HG03108 (cell line): ENCODE results near the gene FHIT.

Experiments
- ATAC-seq: cut with Tn5 transposase; IDR thresholded peaks from one replicate; pipeline ENCODE4 v1.9.1; 2021; ENCODE audit warnings: moderate library complexity; ENCODE audit not compliant: unreplicated experiment

The FHIT gene

GRCh38 chr3:60528651-60529050 is 722.6 kb downstream of the FHIT start:
- ATAC-seq = peak; percentile 86

DNA sequence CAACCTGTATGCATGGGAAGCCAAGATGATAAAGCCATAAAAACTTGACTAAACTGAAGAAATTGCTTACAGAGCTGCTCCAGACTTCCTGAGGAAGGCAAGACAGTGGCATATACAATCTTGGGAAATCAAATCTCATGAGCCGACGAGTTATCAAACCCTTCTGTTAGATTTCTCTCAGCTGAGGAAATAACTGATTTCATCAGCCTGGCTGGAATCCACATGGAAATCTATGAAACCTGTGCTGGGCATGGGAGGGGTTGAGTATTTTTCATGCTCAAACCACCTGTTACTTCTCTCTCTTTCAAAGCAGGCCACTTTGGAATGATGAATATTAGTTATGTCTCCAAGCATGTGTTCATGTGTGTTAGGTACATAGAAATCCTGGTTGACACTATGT is 727.7 kb downstream of the FHIT start:
- no peak for ATAC-seq

DNA sequence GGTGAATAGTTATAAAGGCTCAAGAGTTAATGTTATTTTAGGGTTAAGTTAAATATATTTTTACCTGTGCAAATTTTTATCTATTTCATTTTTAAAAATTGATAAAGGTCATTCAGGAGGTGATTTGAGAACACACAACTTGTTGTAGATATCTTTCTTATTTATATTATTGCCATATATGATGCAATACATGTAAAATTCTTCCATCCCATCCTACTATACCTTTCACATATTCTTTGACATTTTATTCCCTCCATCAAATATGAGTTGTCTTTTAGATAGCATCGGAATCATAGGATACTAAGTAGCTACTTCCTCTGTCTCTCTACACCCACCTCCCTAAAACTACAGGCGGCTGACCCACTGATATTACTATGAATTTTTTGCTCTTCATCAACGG is 734.1 kb downstream of the FHIT start:
- ATAC-seq = no peak

GRCh38 chr3:60514866-60515265 is 736.4 kb downstream of the FHIT start:
- ATAC-seq = no peak

GRCh38 chr3:60514085-60514649 is 737.1 kb downstream of the FHIT start:
- ATAC-seq = no peak

- no peak for ATAC-seq
These were observed 738.0 kb downstream of the FHIT start for GRCh38 chr3:60513241-60513640.

DNA sequence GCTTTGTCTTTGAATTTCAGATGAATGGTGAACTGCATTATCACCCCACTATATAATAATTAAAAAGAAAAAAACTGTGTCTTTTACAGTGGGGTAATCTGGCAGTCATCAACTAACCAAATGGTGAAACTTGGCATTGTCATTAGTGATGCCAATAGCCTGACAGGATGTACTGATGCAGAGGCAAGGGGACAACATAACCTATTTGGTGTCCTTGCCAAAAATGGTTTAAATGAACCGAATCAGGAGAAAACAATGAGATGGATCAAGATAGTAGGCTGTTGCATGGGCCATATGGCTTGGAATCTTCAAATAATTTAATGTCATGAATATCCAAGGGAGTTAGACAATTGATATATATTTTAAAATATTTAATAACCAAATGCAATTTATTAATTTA is 738.7 kb downstream of the FHIT start:
- ATAC-seq = no peak

- no peak for ATAC-seq
These were observed 741.8 kb downstream of the FHIT start for GRCh38 chr3:60509471-60509870.

GRCh38 chr3:60504827-60505457 is 746.3 kb downstream of the FHIT start:
- ATAC-seq = no peak

DNA sequence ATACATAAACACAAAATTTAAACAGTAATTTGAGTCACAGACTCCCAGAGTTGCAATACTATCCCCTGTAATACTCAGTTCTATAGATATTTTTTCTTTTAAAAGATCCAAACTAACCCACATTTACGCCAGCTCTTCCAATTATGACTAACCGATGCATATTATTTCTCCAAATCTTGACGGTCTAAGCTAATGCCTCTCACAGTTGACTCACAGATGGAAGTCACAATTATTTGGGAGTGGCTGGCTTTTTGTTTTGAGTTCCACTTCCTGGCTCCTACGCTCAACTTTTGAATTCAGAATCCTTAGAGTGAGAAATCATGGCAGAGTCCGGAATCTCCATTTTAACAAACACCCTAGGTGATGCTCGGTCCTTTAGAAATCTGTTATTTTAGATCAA is 749.9 kb downstream of the FHIT start:
- ATAC-seq = no peak

DNA sequence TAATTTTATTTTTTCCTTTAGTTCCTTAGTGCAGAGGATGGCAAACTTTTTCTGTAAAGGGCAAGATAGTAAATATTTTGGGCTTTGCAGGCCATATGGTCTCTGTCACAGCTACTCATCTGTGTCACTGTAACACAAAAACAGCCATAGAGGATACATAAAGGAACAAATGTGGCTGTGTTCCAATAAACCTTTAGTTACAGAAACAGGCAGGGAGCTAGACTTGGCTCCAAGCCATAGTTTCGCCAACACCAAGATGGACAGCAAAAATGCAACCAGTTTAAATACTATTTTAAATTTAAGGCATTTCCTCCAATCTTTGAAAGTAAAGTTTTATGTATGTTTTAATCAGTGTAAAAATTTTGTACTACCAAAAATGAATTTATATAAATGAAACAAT is 753.4 kb downstream of the FHIT start:
- ATAC-seq = no peak

DNA sequence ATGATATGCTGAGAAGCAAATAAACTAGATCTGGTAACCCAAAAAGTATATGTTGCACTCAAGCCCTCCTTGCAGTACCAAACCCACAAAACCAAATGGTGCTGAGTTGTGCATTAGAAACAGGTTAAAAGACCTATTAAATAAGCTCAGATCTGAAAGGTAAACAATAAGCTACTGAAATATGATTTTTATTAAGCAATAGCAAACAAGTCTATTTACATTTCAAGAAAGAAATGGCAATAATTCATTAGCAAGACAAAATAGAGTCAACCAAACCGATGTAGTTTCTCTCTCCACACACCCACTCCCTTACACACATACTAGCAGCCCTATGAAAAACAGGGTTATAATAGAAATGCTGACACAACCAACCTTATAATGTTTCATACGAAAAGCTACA is 760.3 kb downstream of the FHIT start:
- ATAC-seq = no peak

DNA sequence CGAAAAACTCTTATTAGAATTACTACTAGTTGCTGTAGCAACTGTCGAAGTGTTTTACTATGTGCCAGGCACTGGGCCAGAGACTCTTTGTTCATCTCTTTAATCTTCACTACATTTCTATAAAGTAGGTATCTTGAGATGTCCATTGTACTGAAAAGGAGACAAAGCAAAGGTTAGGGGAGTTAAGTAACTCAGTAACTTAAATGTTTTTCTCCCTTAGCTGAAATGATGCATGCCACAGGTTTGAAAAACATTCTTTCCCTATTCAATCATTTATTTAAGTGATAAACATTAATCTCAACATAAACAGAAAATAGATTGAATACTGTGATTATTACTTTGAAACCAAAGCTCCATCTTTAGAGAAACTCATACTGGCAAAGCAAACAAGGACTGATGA is 776.2 kb downstream of the FHIT start:
- no peak for ATAC-seq

DNA sequence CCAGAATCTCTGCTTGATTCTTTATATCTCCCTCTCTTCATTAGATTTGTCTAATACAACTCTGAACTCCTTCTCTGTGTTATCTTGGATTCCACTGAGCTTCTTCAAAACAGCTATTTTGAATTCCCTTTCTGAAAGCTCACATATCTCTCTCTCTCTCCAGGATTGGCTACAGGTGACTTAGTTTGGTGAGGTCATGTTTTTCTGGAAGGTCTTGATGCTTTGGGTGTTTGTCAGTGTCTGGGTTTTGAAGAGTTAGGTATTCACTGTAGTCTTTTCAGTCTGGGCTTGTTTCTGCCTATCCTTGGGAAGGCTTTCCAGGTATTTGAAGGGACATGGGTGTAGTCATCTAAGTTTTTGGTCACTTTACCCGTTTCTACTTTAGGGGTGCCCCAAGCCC is 781.8 kb downstream of the FHIT start:
- ATAC-seq = no peak

- no peak for ATAC-seq
These were observed 787.6 kb downstream of the FHIT start for GRCh38 chr3:60463685-60464084.

DNA sequence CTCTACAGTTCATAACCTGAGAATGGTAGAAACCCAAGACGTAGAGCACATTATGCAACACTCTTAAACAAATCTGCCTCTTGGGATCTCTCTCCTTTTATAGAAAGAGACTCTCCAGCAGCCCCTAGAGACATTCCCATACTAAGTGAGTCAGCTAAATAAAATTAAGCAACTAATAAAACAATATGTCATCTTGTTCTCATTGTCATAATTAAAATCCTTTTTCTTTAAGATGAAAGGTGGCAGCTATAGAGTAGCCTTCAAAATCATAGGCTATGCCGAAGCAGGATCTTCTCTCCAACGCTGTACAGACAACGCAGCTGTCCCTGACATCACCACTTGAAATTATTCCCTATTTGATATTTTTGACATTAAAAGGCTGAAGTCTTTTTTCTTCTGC is 790.0 kb downstream of the FHIT start:
- no peak for ATAC-seq

DNA sequence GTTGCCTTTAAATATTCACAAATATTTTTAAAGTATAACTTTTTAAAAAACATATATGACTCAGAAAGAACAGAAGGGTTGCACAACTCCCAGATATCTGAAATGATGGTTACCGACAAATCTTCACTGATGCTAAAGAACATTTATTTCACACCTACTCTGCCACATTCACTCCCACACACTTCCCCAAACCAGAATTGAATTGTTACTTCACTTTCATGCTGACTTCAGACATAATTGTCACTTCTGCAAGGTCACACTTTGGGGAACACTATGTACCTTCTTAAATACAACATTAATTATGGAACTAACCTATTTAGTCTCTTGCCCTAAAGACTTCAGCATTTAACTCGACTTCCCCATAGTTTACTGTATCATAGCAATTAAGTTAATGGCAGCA is 795.1 kb downstream of the FHIT start:
- no peak for ATAC-seq

DNA sequence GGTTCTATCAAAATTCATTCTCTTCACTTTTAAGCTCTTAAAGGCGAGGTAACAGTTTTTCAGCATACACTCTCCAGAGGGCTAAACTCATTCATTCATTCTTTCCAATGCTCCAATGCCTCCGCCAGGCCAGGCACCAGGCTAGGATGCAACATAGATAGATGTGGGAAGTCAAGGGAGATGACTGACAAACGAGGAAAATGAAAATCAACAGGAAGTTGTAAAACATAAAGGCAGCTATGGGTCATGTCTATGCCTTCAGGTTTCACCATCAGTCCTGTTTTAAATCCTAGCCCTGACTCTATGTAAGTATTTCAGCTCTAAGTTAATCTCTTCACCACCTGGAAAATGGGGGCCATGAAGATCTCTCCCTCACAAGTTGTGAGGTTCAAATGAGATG is 797.9 kb downstream of the FHIT start:
- ATAC-seq = no peak

GRCh38 chr3:60448696-60449095 is 802.6 kb downstream of the FHIT start:
- no peak for ATAC-seq

GRCh38 chr3:60445446-60445845 is 805.8 kb downstream of the FHIT start:
- no peak for ATAC-seq

- no peak for ATAC-seq
These were observed 806.3 kb downstream of the FHIT start for GRCh38 chr3:60444898-60445437.

DNA sequence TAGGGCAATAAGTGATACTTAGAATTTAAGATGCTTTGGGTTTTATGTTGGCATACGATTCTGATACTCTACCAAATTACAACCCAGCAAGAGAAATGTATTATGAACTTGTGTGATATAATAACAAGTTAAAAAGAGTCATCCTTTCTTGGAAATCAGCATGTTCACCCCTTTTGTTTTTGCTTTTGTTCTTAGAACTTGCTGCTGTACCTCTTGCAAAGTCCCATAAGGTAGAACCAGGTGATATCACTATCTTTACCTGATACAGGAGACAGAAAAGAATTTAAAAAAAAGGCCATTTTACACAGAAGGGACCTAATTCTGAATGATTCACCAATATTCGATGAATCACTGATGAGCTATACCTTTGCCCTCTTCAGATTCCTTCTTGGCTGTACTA is 810.4 kb downstream of the FHIT start:
- ATAC-seq = no peak
